ENCODE data around the gene COLQ.
"Not testable (repeated sequence)": the region's sequence is repeated elsewhere in the genome, so short reads cannot be mapped to it uniquely, and the experiment has no call there.

The COLQ gene

DNA sequence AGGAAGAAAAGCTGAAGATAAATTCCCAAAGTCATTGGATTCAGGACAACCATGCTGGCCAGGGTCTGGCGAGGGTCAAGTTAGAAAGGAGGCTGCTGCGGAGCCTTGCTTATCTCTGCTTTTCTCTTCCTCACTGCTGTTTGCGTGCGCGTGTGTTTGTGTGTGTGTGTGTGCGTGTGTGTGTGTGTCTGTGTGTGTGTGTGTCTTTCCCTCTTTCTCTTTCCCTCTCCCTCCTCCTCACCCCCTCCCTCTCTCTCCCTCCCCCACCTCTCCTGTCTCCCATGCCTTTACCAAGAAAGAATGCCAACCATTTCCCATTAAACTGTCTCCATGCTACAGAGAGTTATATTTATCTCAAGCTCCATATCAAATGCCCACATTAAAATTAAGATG, at the start of gene COLQ:
TSS of gene COLQ (minus strand) at position 134 of the 393 bp plus-strand sequence. CDS start at position 53, 81 bp downstream.
- DNase-seq = no peak

DNA sequence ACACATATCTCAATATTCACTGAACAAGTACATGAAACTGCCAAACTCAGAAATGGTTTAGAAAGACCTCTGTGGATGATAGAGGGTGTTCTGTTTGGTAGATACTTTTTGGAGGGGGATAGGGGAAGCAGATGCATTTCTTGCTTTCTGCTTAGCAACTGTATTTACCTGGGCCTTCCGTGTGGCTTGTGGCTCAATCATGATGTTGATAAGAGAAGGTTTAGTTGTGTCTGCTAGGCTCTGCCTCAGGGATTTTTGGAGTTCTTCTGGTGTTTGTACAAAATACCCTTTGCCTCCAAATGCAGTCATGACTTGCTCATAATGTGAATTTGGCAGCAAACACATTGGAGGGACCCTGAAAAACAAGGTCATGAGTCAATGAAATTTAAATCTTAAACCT, 41.7 kb upstream of the COLQ start:
- DNase-seq = no peak

DNA sequence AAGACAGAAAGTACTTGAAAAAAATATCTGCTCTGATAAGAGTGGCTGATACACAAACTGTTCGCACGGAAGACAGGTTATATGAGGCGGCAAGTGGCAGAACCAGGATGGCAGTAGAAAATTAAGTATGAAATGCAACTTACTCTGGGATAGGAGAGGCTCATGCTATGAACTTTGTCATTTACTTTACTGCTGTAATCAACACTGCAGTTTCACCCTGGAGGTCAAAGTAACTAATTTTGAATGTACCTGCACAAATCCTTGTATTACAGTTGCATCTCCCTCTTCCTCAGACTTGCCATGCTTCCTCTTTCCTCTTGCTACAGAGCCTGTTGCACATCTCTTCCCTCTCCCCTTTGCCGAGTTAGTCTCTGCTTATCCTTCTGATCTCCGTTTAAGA, 41.1 kb upstream of the COLQ start:
- no peak for DNase-seq

DNA sequence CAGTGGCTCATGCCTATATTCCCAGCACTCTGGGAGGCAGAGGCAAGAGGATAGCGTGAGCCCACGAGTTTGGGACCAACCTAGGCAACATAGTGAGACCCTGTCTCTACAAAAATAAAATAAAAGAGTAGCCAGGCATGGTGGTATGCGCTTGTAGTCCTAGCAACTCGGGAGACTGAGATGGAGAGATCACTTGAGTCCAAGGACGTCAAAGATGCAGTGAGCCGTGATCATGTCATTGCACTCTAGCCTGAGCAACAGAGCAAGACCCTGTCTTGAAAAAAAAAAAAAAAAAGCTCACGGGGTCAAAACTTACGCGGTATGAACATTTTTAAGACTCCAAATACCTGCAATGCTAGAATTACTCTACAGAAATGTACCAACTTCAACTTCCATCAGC, 37.1 kb upstream of the COLQ start:
- no peak for DNase-seq

DNA sequence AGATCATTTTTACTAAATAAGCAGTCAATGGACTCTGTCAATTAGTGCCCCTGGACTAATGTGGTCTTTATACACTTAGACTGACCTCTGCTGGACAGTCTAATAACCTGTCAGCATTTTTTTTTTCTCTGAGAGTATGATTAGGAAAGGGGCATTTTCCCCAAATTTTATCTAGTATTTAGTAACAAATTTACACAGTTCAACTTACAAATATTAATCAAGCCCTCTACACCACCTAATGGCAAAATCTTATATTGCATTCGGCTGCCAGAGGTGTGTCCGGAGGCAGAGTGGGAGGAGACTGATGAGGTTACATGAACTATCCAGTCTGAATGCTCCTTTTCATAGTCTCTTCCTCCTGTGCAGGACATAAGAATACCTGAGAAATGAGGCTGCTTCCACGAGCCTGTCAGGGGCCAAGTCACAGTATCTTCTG, 36.0 kb upstream of the COLQ start:
- DNase-seq = peak; percentile 50

DNA sequence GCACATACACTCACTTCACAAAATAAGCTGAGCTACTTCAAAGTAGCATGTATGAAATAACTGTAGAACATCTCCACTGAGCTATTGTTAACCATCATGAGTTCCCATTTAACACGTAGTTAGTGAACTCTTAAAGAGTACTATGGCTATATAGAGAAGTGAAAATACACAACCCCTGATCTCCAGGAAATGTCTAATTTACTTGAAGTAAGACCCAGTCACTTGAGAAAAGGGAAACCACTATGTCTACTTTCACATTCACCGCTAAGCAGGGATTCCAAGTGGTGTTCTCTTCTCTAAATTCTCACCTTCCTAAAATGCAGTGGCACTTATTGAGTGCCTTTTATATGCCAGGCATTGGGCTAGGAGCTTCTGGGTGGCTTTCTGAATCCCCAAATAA, 35.0 kb upstream of the COLQ start:
- DNase-seq = no peak

DNA sequence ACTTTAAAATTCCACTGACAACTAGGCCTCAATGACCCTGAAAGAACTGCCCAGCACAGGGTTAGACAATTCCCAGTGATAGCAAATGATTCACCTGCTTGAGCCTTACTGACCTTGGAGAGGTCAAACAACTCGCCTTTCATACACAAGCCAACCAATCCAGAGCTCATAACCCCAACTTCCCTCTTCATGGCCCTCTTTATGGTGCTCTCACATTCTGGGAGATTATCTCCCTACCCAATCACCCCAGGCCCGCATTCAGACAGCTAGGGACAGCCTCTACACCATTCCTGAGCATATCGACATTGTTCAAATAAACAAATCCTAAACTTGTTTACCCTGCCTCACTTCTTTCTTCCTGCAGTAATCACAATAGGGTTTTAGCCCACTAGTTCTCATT, 32.2 kb upstream of the COLQ start:
- DNase-seq = no peak

DNA sequence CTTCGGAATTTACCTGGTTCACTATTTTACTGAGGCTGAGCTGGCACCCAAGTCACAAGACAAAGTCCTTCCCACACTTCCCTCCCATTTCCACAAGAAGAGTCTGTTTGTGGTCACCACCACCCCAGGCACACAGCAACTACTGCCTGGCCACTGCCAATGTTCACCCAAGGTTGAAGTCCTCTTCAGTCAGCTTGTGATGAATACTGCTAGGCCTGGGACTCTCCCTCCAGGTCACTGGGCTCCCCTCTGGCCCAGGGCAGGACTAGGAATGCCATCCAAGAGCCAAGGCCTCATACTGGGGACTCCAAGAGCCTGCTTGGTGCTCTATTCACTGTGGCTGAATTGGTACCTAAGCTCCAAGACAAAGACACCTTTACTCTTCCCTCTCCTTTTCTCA, 30.4 kb upstream of the COLQ start:
- DNase-seq = no peak

DNA sequence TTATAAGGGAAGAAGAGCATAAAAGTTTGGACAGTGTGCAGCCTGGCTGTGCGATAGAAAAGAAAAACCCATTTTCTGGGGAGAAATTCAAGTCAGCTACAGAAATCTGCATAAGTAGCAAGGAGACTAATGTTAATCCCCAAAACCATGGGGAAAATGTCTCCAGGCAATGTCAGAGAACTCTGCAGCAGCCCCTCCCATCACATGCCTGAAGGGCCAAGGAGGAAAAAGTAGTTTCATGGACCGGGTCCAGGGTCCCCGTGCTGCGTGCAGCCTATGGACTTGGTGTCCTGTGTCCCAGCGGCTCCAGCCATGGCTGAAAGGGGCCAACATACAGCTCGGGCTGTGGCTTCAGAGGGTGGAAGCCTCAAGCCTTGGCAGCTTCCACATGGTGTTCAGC, 28.3 kb upstream of the COLQ start:
- DNase-seq = no peak

DNA sequence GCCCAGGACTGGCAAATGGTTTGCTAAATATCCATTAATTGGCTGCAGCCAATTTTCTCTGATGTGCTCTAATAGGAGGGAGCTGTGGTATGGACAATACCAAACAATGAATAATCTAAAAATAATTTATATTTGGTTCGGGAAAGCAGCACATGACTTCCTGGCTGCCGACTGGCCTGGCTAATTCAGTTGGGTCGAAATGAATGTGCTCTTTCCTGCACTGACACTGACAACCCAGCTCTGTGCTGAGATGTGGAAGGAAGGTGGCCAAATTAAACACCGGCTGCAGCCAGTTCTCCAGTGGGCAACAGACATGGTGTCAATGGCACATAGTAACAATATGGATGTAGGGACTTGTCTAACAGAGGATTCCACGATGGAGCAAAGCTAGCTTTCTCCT, 21.1 kb upstream of the COLQ start:
- no peak for DNase-seq

DNA sequence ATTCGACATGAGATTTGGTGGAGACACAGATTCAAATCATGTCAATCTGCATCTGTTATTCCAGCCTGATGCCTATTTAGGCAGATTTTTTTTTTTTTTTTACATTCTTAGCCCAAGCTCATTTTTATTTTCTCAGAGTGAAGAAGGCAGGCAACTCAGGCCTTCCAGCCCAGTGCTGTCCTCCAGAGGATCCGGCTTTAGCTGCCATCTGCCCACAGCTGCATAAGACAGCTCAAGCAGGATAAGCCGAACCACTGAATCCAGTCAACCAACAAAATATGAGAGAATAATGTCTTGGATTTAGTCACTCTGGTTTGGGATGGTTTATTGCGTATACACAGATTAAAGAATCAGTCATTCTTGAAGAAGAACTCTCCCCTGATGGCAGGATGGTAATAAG, 19.9 kb upstream of the COLQ start:
- DNase-seq = no peak

DNA sequence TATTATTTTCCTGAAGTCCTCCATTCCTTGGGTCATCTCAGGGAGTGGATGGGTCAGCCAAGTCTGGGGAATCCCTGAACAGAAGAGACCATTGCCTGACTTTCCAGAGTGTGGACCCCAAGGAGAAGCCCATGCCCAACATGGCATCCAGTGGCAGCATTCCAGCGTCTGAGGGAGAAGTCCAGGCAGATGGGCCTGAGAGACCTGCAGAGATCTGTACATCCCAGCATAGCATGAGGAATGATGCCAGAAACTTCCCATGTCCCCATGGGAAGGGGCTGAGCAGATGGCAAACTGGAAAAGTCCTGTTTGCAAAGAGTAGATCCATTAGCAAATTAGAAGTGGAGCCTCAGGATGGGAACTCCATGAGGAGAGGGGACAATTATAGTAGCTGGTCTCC, 17.6 kb upstream of the COLQ start:
- no peak for DNase-seq

DNA sequence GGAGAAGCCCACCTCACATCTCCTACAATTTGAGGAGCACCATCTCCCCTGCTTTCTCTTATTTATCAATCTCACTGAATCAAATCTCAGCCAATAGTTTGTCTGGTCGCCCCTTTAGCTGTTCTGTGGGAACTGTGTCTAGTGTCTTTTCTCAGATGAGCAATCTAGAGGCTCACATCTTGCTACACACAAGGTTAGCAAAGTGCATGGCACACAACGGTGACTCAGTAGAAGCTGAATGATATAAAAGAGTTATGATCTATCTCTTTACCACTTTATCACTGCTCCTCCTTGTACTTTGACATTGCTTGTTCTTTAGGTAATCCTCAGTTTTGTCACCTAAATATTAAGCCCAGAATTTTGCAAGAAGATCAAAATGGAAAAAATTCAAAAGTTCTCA, 16.8 kb upstream of the COLQ start:
- no peak for DNase-seq

DNA sequence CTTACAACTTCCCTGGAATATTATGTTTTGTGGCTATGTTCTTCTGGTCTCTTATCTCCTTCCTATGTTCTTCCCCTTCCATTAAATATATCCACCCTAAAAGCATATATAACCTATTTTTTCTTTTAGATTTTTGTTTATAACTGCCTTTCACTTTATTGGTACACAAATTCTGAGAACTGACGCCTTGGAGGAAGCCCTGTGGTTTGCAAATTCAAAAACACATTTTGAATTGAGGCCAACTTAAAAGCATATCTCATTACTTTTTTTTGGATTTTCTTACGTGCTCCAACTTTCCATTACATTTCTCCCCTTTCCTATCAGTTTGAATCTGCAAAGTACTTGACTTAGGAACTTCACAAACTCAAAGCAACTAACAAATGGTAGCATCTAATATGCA, 15.3 kb upstream of the COLQ start:
- no peak for DNase-seq

DNA sequence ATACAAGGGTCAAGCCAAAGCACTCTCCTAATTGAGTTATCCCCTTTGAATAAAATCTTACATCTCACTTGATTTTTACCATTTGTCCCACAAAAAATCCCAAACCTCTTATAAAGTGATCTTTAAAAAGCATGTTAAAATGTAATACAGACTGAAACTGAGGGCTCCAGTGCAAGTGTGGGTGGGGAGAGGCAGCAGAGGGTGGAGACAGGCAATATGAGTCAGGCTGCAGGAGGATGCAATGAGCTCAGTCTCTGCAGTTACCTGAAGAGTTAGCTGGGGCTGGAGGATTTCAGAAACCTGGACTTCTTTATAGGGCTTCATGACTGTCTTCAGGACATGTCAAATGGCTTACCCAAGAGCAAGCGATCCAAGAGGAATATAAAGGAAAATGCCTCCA, 14.2 kb upstream of the COLQ start:
- DNase-seq = no peak

DNA sequence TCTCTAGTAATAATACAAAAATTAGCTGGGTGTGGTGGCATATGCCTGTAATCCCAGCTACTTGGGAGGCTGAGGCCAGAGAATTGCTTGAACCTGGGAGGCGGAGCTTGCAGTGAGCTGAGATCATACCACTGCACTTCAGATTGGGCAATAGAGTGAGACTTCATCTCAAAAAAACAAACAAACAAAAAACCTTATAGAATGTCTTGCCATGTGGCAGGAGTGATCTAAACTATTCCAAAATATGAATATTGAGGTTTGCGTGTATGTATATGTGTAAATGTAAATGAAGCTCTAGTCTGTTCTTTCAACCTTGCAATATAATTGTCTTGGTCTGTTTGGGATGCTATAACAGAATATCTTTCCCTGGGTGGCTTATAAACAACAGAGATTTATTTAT, 11.1 kb upstream of the COLQ start:
- DNase-seq = not testable (repeated sequence)

DNA sequence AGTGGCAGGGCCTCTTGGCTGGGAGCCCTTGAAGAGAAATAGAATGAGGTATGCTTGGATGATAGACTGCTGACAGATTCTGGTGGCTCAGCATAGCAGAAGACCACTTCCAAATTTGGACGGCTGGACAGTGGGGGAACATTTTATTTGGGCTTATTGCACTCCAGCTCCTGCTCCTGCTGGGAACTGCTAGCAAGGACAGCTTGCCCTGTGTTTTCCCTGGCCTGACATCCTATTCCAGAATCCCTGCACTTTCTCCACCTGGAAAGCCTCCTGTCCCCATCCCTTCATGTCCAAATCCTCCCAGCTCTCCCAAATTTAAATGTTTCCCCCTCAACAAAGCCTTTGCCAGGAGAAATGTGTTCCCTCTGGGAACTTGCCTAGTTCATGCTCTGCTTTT, 9.8 kb upstream of the COLQ start:
- DNase-seq = no peak

DNA sequence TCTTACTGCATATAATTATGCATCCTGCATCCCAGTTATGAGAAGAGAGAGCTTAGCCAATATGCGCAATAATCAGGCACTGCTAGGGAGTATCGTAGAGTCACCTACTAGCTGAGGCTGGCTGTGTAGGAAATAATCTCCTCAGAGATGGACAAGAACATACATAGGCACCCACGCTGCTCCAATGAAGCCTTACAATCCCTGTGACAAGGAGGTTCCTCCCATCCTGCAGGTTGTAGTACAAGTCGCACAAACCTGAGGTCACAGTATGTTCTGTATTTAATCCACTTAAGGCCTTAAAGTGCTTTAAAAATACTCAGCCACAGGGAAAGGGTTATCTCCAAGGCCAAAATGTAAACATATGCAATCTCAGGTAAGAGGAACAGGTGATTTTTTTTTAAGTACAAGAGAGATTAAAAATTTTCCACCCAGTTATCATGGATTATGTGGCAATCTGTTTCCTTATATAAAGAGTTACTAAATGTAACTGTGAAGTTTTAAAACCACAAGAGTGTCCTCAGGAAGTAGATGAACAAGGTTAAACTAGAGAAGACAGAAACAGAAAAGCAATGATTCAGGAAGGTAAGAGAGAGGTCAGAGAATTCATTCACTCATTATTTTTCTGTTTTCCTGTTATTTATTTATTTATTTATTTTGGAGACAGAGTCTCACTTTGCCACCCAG, 7.5 kb upstream of the COLQ start:
- no peak for DNase-seq

DNA sequence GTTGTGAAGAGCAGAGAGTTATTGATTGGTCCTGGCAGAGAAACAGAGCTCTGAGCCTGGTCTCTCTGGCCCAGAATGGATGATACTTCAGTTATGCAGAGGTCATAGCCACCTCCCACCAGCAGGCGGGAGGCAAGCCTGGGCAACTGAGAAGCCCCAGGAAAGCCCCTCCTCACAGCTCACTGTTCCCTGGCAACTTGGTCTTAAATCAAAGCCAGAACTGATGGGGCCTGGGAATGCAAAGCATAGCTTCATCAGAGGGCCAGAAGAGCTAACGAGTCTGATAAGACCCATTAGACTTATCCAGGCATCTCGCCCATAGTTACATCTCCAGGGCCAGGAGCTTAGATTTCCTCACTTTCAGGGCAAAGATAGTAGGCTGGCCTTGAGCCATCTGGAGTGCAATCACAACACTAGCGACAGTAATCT, 5.5 kb upstream of the COLQ start:
- no peak for DNase-seq

DNA sequence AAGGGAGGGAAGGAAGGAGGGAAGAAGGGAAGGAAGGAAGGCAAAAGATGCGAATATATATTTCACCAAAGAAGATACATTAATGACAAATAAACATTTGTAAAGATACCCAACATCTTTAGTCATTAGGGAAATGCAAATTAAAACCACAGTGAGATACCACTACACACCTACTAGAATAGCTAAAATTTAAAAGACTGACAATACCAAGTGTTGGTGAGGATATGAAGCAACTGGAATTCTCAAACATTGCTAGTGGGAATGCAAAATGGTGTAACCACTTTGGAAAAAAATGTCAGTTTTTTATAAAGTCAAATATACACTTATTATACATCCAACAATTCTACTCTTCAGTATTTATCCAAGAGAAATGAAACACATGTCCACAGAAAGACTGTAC, 4.3 kb upstream of the COLQ start:
- DNase-seq = no peak

DNA sequence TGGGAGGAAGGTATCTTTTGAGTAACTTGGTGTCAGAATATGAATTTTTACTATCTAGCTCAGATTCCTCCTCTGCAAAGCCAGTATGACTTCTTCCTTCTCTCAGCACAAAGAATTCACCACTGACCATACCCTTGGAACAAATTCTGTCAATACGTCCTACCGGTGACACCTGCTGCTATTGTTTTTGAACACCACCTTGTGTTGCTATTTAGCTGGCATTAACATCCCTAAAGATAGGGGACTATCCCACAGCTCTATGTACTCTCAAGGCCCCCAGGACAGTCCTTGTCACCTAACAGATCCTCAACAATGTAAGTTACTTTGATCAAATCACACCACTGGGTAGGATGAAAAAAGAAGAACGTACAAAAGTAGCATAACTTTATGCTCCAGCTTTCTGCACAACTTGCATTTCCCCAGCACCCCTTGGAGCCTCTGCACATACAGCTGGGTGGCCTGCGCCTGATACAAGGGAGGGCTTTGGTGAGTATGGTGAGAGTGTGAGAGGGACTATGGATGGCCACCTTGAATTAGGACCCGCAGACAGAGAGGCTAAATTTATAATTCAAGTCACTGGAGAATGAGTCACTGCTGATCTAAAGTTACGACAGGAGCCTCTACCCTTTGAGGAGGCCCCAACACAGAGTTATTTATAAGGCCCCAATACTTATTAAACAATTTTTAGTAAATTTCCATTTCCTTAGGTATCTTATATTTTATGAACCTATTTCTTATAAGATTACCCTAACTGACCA, 2.3 kb upstream of the COLQ start:
- DNase-seq = no peak

DNA sequence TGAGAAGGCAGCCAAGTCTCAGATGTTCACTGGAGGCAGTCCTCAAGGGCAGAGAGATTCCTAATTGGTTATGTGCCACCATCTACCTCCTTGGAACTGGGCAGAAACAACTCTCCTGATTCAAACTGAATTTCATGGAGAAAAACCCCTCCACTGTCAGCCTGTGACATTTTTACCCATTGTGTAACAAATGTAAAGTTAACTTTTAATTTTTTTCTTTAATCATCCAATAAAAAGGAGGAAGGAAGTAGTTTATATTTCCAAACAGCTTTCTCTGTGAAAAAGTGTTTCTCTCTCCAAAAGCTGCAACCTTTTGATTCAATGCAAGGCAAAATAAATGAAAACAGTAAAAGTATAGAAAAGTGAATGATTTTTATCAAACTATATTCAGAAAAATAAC, 510 bp upstream of the COLQ start:
- DNase-seq = no peak

DNA sequence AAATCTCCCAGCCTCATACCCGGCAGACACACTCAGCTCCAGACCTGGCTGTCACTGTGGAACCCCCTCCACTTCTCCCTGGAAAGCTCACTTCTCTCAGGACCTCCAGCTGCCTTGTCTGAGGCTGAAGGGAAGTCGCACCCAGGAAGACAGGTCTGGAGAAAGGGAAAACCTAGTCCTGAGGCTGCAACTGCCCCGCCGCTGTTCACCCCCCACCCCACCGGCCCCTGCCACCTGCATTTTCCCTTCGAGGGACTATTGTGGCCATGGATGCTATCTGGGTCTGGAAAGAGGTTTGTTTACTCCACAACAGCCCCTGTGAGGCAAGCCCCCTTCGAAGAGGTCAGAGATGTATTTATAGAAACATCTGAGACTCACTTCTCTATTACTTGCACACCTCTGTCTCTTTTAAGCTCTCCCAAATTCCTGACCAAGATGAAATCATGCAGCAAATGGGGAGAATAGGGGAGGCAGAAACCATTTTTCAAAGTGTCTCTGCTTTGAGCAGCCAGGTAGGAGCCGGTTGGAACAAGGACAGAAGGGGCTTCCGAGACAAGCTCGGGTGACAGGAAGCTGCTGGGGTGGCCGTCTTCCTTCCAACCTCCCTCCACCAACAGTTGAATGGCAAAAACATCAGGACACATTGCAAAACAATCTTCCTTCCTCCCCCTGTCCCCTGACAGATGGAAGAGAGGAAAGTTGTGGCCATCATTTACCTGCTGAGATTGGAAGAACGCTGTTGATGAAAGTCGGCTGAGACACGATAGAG, 518 bp downstream of the COLQ start:
- no peak for DNase-seq

DNA sequence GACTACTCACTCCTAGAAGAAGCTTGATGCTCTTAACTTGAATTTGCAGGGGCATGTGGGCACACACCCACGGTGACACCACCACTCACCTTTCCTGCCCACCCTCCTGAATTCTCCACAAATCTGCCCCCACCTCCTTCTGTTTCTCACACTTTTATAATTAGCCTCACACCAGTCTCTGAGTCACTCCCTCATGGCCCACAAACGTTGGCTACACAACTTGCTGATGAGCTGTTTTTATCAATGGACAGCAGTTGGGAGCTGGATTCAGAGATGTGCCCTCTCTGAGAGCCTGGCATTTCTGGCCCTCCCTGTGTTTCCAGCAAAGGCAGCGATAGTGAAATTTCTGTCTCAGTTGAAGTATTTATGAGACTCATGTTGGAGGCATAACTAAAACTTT, 1.3 kb downstream of the COLQ start:
- no peak for DNase-seq

Data from NCI-H1694 treated with DMSO at 0.1 percent for 48 hours (cell line).